ENCODE measurements around the gene HAUS1. TPM values are rescaled to one million over a fixed set of nuclear protein-coding genes. Genes with fewer than 3 reads are reported as not detected.
"Not testable (repeated sequence)": the region's sequence is repeated elsewhere in the genome, so short reads cannot be mapped to it uniquely, and the experiment has no call there.

HAUS1 gene
- total and polyA plus RNA-seq, 2 donors (not counting 1 experiment from before 2014, with no cell fraction given): 11.9 to 30.9 TPM

DNA sequence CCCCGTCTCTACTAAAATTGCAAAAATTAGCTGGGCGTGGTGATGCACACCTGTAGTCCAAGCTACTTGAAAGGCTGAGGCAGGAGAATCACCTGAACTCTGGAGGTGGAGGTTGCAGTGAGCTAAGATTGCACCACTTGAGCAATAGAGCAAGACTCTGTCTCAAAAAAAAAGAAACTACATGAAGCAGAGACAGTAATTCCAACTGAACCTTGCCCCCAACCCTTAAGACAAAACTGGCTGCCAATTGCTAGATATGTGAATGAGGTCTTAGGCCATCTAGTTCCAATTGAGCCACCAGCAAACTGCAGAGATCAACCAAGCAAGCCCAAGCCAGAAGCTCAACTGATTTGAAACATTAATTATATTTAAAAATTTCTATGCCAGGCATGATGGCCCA lies 25.9 kb downstream of the HAUS1 start:
- Histone ChIP-seq H3K4me2 (replicated peaks; ENCODE audit: low read depth, low read length, poor library complexity, severe bottlenecking) (no peak overlapping the region), H4K20me1 (ENCODE audit: control insufficient read depth, insufficient read depth, low read length, poor library complexity, severe bottlenecking) (no peaks in the 10 kb centered on the region), H3K9me3 (ENCODE audit: control extremely low read depth in 1 of 3, control insufficient read depth in 2 of 3, insufficient read depth in 1 of 3, low read length in 2 of 3) (no peaks in the 10 kb centered on the region), H3K9ac (ENCODE audit: low read length) (no peak overlapping the region), H3K36me3 (replicated peaks in 1 of 2; ENCODE audit: control extremely low read depth in 1 of 2, control insufficient read depth in 1 of 2, extremely low read depth in 1 of 2, insufficient read depth in 2 of 2, low read length in 1 of 2) (peaks cover 6 to 33% of the 10 kb centered on the region in 2 experiments), H3K4me3 (ENCODE audit: control extremely low read depth in 1 of 5, extremely low read depth in 1 of 5, insufficient read depth in 1 of 5, low read depth in 2 of 5, low read length in 4 of 5) (no peak overlapping the region), H2AFZ (ENCODE audit: insufficient read depth, low read depth, low read length, poor library complexity, severe bottlenecking) (no peak overlapping the region), H3K79me2 (ENCODE audit: control insufficient read depth, insufficient read depth, low read length) (no peaks in the 10 kb centered on the region), H3K27ac (ENCODE audit: low read length in 2 of 2) (no peak overlapping the region), H3K27me3 (replicated peaks in 1 of 4; ENCODE audit: control extremely low read depth in 1 of 4, control insufficient read depth in 3 of 4, insufficient read depth in 4 of 4, low read length in 3 of 4) (no peaks in the 10 kb centered on the region), H3K4me1 (ENCODE audit: control insufficient read depth in 2 of 2, insufficient read depth in 2 of 2, low read length in 2 of 2) (no peaks in the 10 kb centered on the region)
- 100% methylated on average over 2 of the region's 2 CpGs for WGBS (ENCODE audit: insufficient coverage)
- no peaks in the 10 kb centered on the region for H3K27me3 Mint-ChIP-seq
- DNase-seq: no peak
- H3K9me3 Mint-ChIP-seq (ENCODE audit: insufficient read depth): no peaks in the 10 kb centered on the region
- no peaks in the 10 kb centered on the region for H3K4me1 Mint-ChIP-seq
- TF ChIP-seq EZH2 (IDR thresholded peaks at IDR 0.05; ENCODE audit: borderline replicate concordance, insufficient read depth, low read depth, low read length, poor library complexity, severe bottlenecking): no peak
- TF ChIP-seq, protein P1, sequence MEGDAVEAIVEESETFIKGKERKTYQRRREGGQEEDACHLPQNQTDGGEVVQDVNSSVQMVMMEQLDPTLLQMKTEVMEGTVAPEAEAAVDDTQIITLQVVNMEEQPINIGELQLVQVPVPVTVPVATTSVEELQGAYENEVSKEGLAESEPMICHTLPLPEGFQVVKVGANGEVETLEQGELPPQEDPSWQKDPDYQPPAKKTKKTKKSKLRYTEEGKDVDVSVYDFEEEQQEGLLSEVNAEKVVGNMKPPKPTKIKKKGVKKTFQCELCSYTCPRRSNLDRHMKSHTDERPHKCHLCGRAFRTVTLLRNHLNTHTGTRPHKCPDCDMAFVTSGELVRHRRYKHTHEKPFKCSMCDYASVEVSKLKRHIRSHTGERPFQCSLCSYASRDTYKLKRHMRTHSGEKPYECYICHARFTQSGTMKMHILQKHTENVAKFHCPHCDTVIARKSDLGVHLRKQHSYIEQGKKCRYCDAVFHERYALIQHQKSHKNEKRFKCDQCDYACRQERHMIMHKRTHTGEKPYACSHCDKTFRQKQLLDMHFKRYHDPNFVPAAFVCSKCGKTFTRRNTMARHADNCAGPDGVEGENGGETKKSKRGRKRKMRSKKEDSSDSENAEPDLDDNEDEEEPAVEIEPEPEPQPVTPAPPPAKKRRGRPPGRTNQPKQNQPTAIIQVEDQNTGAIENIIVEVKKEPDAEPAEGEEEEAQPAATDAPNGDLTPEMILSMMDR (IDR thresholded peaks at IDR 0.05): no peak
- intact Hi-C loops (cut with micrococcal nuclease): no loop called here
- POLR2A ChIA-PET: no interaction called here
- no peak overlapping the region for H3K27ac Mint-ChIP-seq
- no peak overlapping the region for H3K4me3 Mint-ChIP-seq
- CTCF ChIA-PET: no interaction called here
- ATAC-seq (ENCODE audit: low read depth): no peak

DNA sequence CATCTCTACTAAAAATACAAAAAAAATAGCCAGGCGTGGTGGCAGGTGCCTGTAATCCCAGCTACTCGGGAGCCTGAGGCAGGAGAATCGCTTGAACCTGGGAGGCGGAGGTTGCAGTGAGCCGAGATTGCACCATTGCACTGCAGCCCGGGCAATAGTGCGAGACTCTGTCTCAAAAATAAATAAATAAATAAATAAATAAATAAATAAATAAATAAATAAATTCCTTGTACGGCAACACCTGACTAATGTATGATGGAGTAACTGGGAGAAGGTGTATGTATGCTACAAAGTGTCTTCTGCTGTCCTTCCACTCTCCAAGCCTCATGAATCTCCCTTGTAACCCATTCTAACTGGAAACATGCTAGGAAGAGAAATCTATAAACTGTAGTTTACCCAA lies 26.4 kb downstream of the HAUS1 start:
- H3K27ac ChIP-seq (ENCODE audit: low read length in 2 of 2); H3K27me3 ChIP-seq (replicated peaks in 1 of 4; ENCODE audit: control extremely low read depth in 1 of 4, control insufficient read depth in 3 of 4, insufficient read depth in 4 of 4, low read length in 3 of 4); H3K9me3 ChIP-seq (ENCODE audit: control extremely low read depth in 1 of 3, control insufficient read depth in 2 of 3, insufficient read depth in 1 of 3, low read length in 2 of 3); H3K4me1 ChIP-seq (ENCODE audit: control insufficient read depth in 2 of 2, insufficient read depth in 2 of 2, low read length in 2 of 2); intact Hi-C loops (cut with micrococcal nuclease); H3K9ac ChIP-seq (ENCODE audit: low read length); ATAC-seq (ENCODE audit: low read depth); CTCF ChIA-PET; H3K4me1 Mint-ChIP-seq; POLR2A ChIA-PET; H3K79me2 ChIP-seq (ENCODE audit: control insufficient read depth, insufficient read depth, low read length); H3K4me2 ChIP-seq (replicated peaks; ENCODE audit: low read depth, low read length, poor library complexity, severe bottlenecking); H3K27ac Mint-ChIP-seq; H2AFZ ChIP-seq (ENCODE audit: insufficient read depth, low read depth, low read length, poor library complexity, severe bottlenecking); H3K9me3 Mint-ChIP-seq (ENCODE audit: insufficient read depth); H3K4me3 ChIP-seq (ENCODE audit: control extremely low read depth in 1 of 5, extremely low read depth in 1 of 5, insufficient read depth in 1 of 5, low read depth in 2 of 5, low read length in 4 of 5); H4K20me1 ChIP-seq (ENCODE audit: control insufficient read depth, insufficient read depth, low read length, poor library complexity, severe bottlenecking); DNase-seq; H3K27me3 Mint-ChIP-seq; H3K4me3 Mint-ChIP-seq: not testable (repeated sequence)
- peaks cover 6 to 31% of the 10 kb centered on the region in 2 experiments for H3K36me3 ChIP-seq (replicated peaks in 1 of 2; ENCODE audit: control extremely low read depth in 1 of 2, control insufficient read depth in 1 of 2, extremely low read depth in 1 of 2, insufficient read depth in 2 of 2, low read length in 1 of 2)
- WGBS (ENCODE audit: insufficient coverage): no CpG with 5 or more reads among the region's 8 CpGs
